SK-N-SH (cell line): ENCODE measurements around the gene MED31. TPM values are rescaled to one million over a fixed set of nuclear protein-coding genes. Genes with fewer than 3 reads are reported as not detected.
A peak's percentile ranks its signal among the peaks of the same experiment; 100 is the strongest.

Source experiments
- CTCF ChIA-PET: fragments of 300-600, 350-600 bp; formaldehyde crosslinking; extraction: SDS; loops from one replicate; lab custom pipeline; 2021; lab: Yijun Ruan, JAX
- POLR2A ChIA-PET: fragments of 350-600 bp; sonication (Branson Sonifier 250); formaldehyde crosslinking; extraction: SDS; loops from one replicate; lab custom pipeline; 2020; ENCODE audit warnings: antibody characterized with exemption, inconsistent platforms; lab: Yijun Ruan, JAX
- DNase-seq: peaks from one replicate; pipeline ENCODE4 v3.0.0; 2012
- H2AFZ ChIP-seq: fragments of 200-600 bp; sonication (generic); 2 replicates; pipeline ENCODE4 v1.8.1; 2016; ENCODE audit warnings: antibody characterized with exemption, mild to moderate bottlenecking, low read depth
- H3F3A ChIP-seq: fragments of 200-600 bp; sonication (generic); replicated peaks from 2 replicates; pipeline ENCODE3; 2016; ENCODE audit warnings: antibody characterized with exemption, mild to moderate bottlenecking; ENCODE audit not compliant: insufficient read depth
- H3K27ac ChIP-seq, 2 experiments: fragments of 200-500 bp in 1 of 2; fragments of 200-600 bp in 1 of 2; sonication (Bioruptor generic) in 1 of 2; sonication (generic), shearing (Covaris generic) in 1 of 2; 2 replicates each; pipeline versions ENCODE4 v1.5.1 to v1.6.1; 2014 to 2016; ENCODE audit warnings: low read depth in 2 of 2, inconsistent platforms in 1 of 2, low read length in 1 of 2, mild to moderate bottlenecking in 1 of 2, mixed read lengths in 1 of 2
- H3K27me3 ChIP-seq: fragments of 200-600 bp; sonication (generic), shearing (Covaris generic); 2 replicates; pipeline ENCODE4 v1.6.1; 2016; ENCODE audit warnings: mixed run types; ENCODE audit not compliant: insufficient read depth
- H3K36me3 ChIP-seq, 2 experiments: fragments of 200-500 bp in 1 of 2; fragments of 200-600 bp in 1 of 2; sonication (Bioruptor generic) in 1 of 2; sonication (generic) in 1 of 2; replicated peaks in 1 of 2; 2 replicates each; pipeline versions ENCODE3 to v1.5.1; 2014 to 2016; ENCODE audit warnings: low read length in 1 of 2, mild to moderate bottlenecking in 1 of 2; ENCODE audit not compliant: insufficient read depth in 2 of 2, control insufficient read depth in 1 of 2
- H3K4me1 ChIP-seq, 2 experiments: fragments of 200-500 bp in 1 of 2; fragments of 200-600 bp in 1 of 2; sonication (Bioruptor generic) in 1 of 2; sonication (generic), shearing (Covaris generic) in 1 of 2; 2 replicates each; pipeline versions ENCODE4 v1.5.1 to v1.6.1; 2014 to 2016; ENCODE audit warnings: low read depth in 1 of 2, low read length in 1 of 2, mixed run types in 1 of 2; ENCODE audit not compliant: insufficient read depth in 2 of 2, control insufficient read depth in 1 of 2
- H3K4me2 ChIP-seq: fragments of 200-600 bp; sonication (generic), shearing (Covaris generic); 2 replicates; pipeline ENCODE4 v1.6.1; 2017; ENCODE audit warnings: mixed run types
- H3K4me3 ChIP-seq, 2 experiments: fragments of 200-500 bp in 1 of 2; fragments of 200-600 bp in 1 of 2; sonication (Bioruptor generic) in 1 of 2; sonication (generic), shearing (Covaris generic) in 1 of 2; 2 replicates each; pipeline versions ENCODE4 v1.5.1 to v1.8.1; 2014 to 2016; ENCODE audit warnings: low read depth in 2 of 2, inconsistent platforms in 1 of 2, low read length in 1 of 2, mild to moderate bottlenecking in 1 of 2, mixed read lengths in 1 of 2, moderate library complexity in 1 of 2
- H3K79me2 ChIP-seq: fragments of 200-600 bp; sonication (generic); 2 replicates; pipeline ENCODE4 v1.8.1; 2017; ENCODE audit warnings: mild to moderate bottlenecking; ENCODE audit not compliant: insufficient read depth
- H3K9ac ChIP-seq: fragments of 200-600 bp; sonication (generic); 2 replicates; pipeline ENCODE4 v1.6.1; 2017; ENCODE audit warnings: mixed run types
- H3K9me2 ChIP-seq: fragments of 200-600 bp; sonication (generic); 2 replicates; pipeline ENCODE4 v1.6.1; 2017; ENCODE audit warnings: mixed run types
- H3K9me3 ChIP-seq: fragments of 200-600 bp; sonication (generic); 2 replicates; pipeline ENCODE4 v1.6.1; 2017; ENCODE audit warnings: mixed run types, mild to moderate bottlenecking, moderate library complexity
- H4K20me1 ChIP-seq: fragments of 200-600 bp; sonication (generic); 2 replicates; pipeline ENCODE4 v1.6.1; 2017; ENCODE audit warnings: mild to moderate bottlenecking, mixed run types; ENCODE audit not compliant: insufficient read depth
- EP300 ChIP-seq, 2 experiments: IDR thresholded peaks; 2 replicates each; pipeline versions ENCODE4 v1.4.0 to v1.6.1; 2012; ENCODE audit warnings: borderline replicate concordance in 1 of 2, low read depth in 1 of 2, low read length in 1 of 2
- EZH2phosphoT487 ChIP-seq: fragments of 200-600 bp; sonication (generic); IDR thresholded peaks from 2 replicates; pipeline ENCODE4 v1.6.1; 2017; ENCODE audit warnings: low read depth, mixed run types, mild to moderate bottlenecking, antibody characterized with exemption, moderate library complexity, borderline replicate concordance
- FOSL2 ChIP-seq: IDR thresholded peaks from 2 replicates; pipeline ENCODE4 v1.4.0; 2012; ENCODE audit warnings: low read depth, mild to moderate bottlenecking, moderate library complexity, borderline replicate concordance
- FOXJ3 ChIP-seq: sonication (generic); formaldehyde crosslinking; IDR thresholded peaks from 2 replicates; pipeline ENCODE4 v1.5.1; 2020; ENCODE audit warnings: mild to moderate bottlenecking, missing genetic modification reagents
- FOXM1 ChIP-seq: IDR thresholded peaks from 2 replicates; pipeline ENCODE4 v1.4.0; 2012; ENCODE audit warnings: low read depth, mild to moderate bottlenecking
- GABPA ChIP-seq: IDR thresholded peaks from 2 replicates; pipeline ENCODE4 v1.4.0; 2012; ENCODE audit warnings: low read depth, mild to moderate bottlenecking
- MEF2A ChIP-seq: IDR thresholded peaks from 2 replicates; pipeline ENCODE4 v1.4.0; 2012; ENCODE audit warnings: low read depth, borderline replicate concordance
- MXI1 ChIP-seq: IDR thresholded peaks from 2 replicates; pipeline ENCODE4 v1.6.1; 2012; ENCODE audit warnings: mild to moderate bottlenecking, low read depth, low read length, improper control_type of control experiment
- RAD21 ChIP-seq: IDR thresholded peaks from 2 replicates; pipeline ENCODE4 v1.6.1; 2012; ENCODE audit warnings: mild to moderate bottlenecking, low read length
- RCOR1 ChIP-seq: fragments of 150-350 bp; IDR thresholded peaks from 2 replicates; pipeline ENCODE4 v1.6.1; 2017; ENCODE audit warnings: antibody characterized with exemption, low read length
- TEAD4 ChIP-seq: IDR thresholded peaks from 2 replicates; pipeline ENCODE4 v1.4.0; 2012; ENCODE audit warnings: mild to moderate bottlenecking, borderline replicate concordance; ENCODE audit not compliant: insufficient read depth
- WGBS: methylation state at CpG from one replicate; pipeline ENCODE4 v1.1.6; 2017; ENCODE audit warnings: low lambda C conversion rate; 5-methylcytosine and 5-hydroxymethylcytosine counted together
- polyA plus RNA-seq, 3 experiments: library from polyadenylated mRNA; depleted of rRNA; stranded (reverse); fragments of >200 nt; gene quantifications; 2 replicates each; pipeline ENCODE4 v1.2.3, GENCODE V29; 2012
- TF ChIP-seq, protein P1 (sequence below): IDR thresholded peaks from 2 replicates; pipeline ENCODE4 v1.6.1; 2012; ENCODE audit warnings: mild to moderate bottlenecking, low read depth, low read length, moderate library complexity

MED31 gene
- polyA plus RNA-seq, 1 of the 3 experiments (the other 2 are of a cell fraction): 15.1 TPM

DNA sequence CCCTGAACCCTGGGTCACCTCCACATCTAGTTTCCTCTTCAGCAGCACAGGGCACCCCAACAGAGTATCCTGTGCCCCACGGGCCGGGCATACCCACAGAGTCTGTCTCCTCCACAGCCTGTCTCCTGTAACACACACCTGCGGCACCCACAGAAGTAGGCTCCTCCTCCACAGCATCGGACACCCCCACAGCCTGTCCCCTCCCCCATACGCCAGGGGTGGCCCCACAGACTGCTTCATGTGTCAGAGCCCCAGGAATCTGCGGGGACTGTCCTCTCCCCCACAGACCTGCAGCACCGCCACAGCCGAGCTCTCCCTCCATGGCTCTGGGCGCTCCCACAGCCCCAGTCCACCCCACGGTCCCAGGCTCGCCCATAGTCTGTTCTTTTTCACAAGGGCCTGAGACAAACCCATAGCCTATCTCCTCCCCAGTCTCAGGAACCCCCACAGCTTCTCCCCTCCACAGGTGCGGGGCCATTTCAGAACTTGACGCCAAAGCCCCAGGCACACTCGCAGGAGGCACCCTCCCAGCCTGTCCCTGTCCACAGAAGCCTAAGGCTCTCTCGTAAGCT, 12.3 kb downstream of the MED31 start:
- H3K4me2 ChIP-seq: peak overlapping the region; percentile 87
- H3K9me3 ChIP-seq: no peaks in the 10 kb centered on the region
- peaks cover 9 to 14% of the 10 kb centered on the region in 2 experiments; a peak in 2 of 4 replicates for H3K4me1 ChIP-seq
- TF ChIP-seq, protein P1, sequence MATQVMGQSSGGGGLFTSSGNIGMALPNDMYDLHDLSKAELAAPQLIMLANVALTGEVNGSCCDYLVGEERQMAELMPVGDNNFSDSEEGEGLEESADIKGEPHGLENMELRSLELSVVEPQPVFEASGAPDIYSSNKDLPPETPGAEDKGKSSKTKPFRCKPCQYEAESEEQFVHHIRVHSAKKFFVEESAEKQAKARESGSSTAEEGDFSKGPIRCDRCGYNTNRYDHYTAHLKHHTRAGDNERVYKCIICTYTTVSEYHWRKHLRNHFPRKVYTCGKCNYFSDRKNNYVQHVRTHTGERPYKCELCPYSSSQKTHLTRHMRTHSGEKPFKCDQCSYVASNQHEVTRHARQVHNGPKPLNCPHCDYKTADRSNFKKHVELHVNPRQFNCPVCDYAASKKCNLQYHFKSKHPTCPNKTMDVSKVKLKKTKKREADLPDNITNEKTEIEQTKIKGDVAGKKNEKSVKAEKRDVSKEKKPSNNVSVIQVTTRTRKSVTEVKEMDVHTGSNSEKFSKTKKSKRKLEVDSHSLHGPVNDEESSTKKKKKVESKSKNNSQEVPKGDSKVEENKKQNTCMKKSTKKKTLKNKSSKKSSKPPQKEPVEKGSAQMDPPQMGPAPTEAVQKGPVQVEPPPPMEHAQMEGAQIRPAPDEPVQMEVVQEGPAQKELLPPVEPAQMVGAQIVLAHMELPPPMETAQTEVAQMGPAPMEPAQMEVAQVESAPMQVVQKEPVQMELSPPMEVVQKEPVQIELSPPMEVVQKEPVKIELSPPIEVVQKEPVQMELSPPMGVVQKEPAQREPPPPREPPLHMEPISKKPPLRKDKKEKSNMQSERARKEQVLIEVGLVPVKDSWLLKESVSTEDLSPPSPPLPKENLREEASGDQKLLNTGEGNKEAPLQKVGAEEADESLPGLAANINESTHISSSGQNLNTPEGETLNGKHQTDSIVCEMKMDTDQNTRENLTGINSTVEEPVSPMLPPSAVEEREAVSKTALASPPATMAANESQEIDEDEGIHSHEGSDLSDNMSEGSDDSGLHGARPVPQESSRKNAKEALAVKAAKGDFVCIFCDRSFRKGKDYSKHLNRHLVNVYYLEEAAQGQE: no peak
- TF ChIP-seq FOXJ3 (CRISPR knock-in tag) (no peak), FOXM1 (no peak), RAD21 (no peak), MXI1 (no peak), RCOR1 (no peak), EP300 (IDR thresholded peaks at IDR 0.05; ENCODE audit: borderline replicate concordance in 1 of 2, low read depth in 1 of 2, low read length in 1 of 2) (no peak), TEAD4 (no peak), EZH2phosphoT487 (no peak), MEF2A (no peak), GABPA (no peak), FOSL2 (no peak)
- no peaks in the 10 kb centered on the region; the same call in 1 of the 2 replicates for H4K20me1 ChIP-seq
- peaks cover 29 to 34% of the 10 kb centered on the region in 2 experiments for H3K36me3 ChIP-seq
- H3K79me2 ChIP-seq: peaks cover 48% of the 10 kb centered on the region
- ChIA-PET POLR2A (interaction anchor here (0.8 kb wide), 1 partner anchor 12 kb away, joined by 3 read pairs; the partner anchor contains the start of genes C17orf100 and MED31), CTCF (interaction anchor here (1.0 kb wide), 1 partner anchor 167 kb away, joined by 4 read pairs; no protein-coding TSS in a partner anchor)
- H3K27ac ChIP-seq: peak overlapping the region in 1 of 2 experiments; percentile 90; a peak in 2 of 4 replicates
- H3K9ac ChIP-seq: peak overlapping the region; percentile 87
- H2AFZ ChIP-seq: no peak overlapping the region
- no peaks in the 10 kb centered on the region for H3K9me2 ChIP-seq
- peak overlapping the region; percentile 89 to 93 for H3K4me3 ChIP-seq
- peaks cover 13% of the 10 kb centered on the region for H3F3A ChIP-seq
- DNase-seq: no peak
- 36% methylated on average over 8 of the region's 15 CpGs for WGBS
- H3K27me3 ChIP-seq: no peaks in the 10 kb centered on the region
